NCI-H146 treated with DMSO at 0.1 percent for 48 hours (cell line): ENCODE results near the gene DOCK2.

Experiments used
- DNase-seq: peaks from one replicate; lab custom pipeline; 2025; ENCODE audit not compliant: unreplicated experiment; lab: John Stamatoyannopoulos, UW

Gene DOCK2

GRCh38 chr5:169686137-169686536, 49.1 kb downstream of the DOCK2 start:
- no peak for DNase-seq

- no peak for DNase-seq
Observed at GRCh38 chr5:169688106-169688505, 51.0 kb downstream of the DOCK2 start.

- no peak for DNase-seq
Observed at GRCh38 chr5:169691471-169691870, 54.4 kb downstream of the DOCK2 start.

GRCh38 chr5:169694091-169694625, 57.1 kb downstream of the DOCK2 start:
- no peak for DNase-seq

- no peak for DNase-seq
Observed at GRCh38 chr5:169695025-169695625, 58.0 kb downstream of the DOCK2 start.

- no peak for DNase-seq
Observed at GRCh38 chr5:169695919-169696490, 58.9 kb downstream of the DOCK2 start.

GRCh38 chr5:169696621-169697510, 59.8 kb downstream of the DOCK2 start:
- no peak for DNase-seq

GRCh38 chr5:169697511-169697890, 60.4 kb downstream of the DOCK2 start:
- DNase-seq = no peak

- no peak for DNase-seq
Observed at GRCh38 chr5:169697976-169698375, 60.9 kb downstream of the DOCK2 start.

- no peak for DNase-seq
Observed at GRCh38 chr5:169700611-169701010, 63.5 kb downstream of the DOCK2 start.

GRCh38 chr5:169701910-169702451, 64.9 kb downstream of the DOCK2 start:
- DNase-seq = no peak

- no peak for DNase-seq
Observed at GRCh38 chr5:169702693-169703481, 65.8 kb downstream of the DOCK2 start.

- DNase-seq = no peak
Observed at GRCh38 chr5:169703813-169704212, 66.7 kb downstream of the DOCK2 start.

- no peak for DNase-seq
Observed at GRCh38 chr5:169705322-169705721, 68.2 kb downstream of the DOCK2 start.

- DNase-seq = no peak
Observed at GRCh38 chr5:169706071-169706470, 69.0 kb downstream of the DOCK2 start.

GRCh38 chr5:169706758-169707450, 69.8 kb downstream of the DOCK2 start:
- no peak for DNase-seq

- no peak for DNase-seq
Observed at GRCh38 chr5:169707686-169708085, 70.6 kb downstream of the DOCK2 start.

GRCh38 chr5:169710675-169711074, 73.6 kb downstream of the DOCK2 start:
- DNase-seq = no peak

- DNase-seq = no peak
Observed at GRCh38 chr5:169711551-169712225, 74.6 kb downstream of the DOCK2 start.

- no peak for DNase-seq
Observed at GRCh38 chr5:169712428-169712827, 75.4 kb downstream of the DOCK2 start.
